Measurements from ENCODE around the gene KLK11. TPM values are rescaled to one million over a fixed set of nuclear protein-coding genes. Genes with fewer than 3 reads are reported as not detected.

The KLK11 gene, protein sequence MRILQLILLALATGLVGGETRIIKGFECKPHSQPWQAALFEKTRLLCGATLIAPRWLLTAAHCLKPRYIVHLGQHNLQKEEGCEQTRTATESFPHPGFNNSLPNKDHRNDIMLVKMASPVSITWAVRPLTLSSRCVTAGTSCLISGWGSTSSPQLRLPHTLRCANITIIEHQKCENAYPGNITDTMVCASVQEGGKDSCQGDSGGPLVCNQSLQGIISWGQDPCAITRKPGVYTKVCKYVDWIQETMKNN
- total RNA-seq (not detected), polyA plus RNA-seq (ENCODE audit: insufficient read depth in 1 of 8, insufficient read length in 8 of 8, low replicate concordance in 1 of 8) (1 to 10 TPM in 1 of 8 donors, under 1 TPM in 2, not detected in 5; 0.34 to 2.1 (median 0.45) TPM)
- long read RNA-seq, donor 1 = 0 reads
- long read RNA-seq, donor 2 = 0 reads
- long read RNA-seq, donor 3 = 0 reads
- long read RNA-seq, donor 4 = 0 reads
- long read RNA-seq, donor 5 = 0 reads
- long read RNA-seq, donor 6 = 0 reads
- long read RNA-seq, donor 7 = 0 reads
- long read RNA-seq, donor 8 = 0 reads
- long read RNA-seq, donor 9 = 0 reads
- long read RNA-seq, donor 10 = 0 reads
- long read RNA-seq, donor 11 = 0 reads

DNA sequence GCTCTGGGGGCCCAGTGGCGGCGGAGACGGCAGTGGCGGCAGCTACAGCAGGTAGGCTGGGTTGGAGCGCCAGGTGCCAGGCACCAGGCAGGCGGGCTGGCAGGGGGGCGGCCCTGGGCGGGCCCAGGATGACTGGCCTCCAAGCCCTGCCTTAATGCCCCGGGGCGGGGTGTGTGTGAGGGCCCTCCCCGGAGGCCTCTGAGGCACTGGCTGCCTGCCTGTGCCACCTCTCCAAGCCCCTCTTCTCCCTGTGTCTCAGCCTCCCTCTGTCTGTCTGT lies at the start of gene KLK11:
KLK11 (minus strand) TSS at position 63 of the 278 bp plus-strand sequence. CDS start 985 bp downstream, outside the sequence.
- no peaks in the 10 kb centered on the region for H3K4me1 ChIP-seq (ENCODE audit: control insufficient read depth, insufficient read depth, low read length)
- H3K27me3 ChIP-seq (ENCODE audit: control insufficient read depth, insufficient read depth, low read length) = peaks cover 24% of the 10 kb centered on the region
- no peak within 1 kb of the TSS for H3K27ac ChIP-seq (ENCODE audit: low read length)
- 81% methylated on average over 8 of the region's 11 CpGs for WGBS (ENCODE audit: insufficient coverage)
- H3K9me3 ChIP-seq (replicated peaks; ENCODE audit: control insufficient read depth, low read depth, low read length) = no peaks in the 10 kb centered on the region
- DNase-seq = no peak
- no peaks in the 10 kb centered on the region for H3K36me3 ChIP-seq (ENCODE audit: control insufficient read depth, insufficient read depth, low read length)
- no peak within 1 kb of the TSS for H3K4me3 ChIP-seq (ENCODE audit: low read length)

DNA sequence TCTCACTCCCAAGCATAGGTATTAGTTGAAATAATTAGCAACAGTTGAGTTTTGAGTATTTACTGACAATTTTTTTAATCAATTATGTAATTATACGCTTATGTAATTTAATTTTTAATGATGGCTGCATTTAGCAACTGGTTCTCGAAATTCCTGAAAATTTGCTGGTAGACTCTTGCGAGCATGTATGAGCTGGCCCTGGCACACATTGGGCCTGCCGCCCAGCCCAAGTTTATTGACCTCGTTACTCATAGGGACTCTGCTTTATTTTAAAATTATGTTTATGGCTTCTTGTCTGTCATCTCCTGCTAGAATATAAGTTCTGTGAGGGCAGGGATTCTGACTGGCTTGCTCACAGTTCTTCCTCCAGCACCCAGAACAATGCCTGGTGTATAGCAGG lies 49.6 kb upstream of the KLK11 start:
- Histone ChIP-seq H3K4me1 (ENCODE audit: control insufficient read depth, insufficient read depth, low read length) (no peaks in the 10 kb centered on the region), H3K9me3 (replicated peaks; ENCODE audit: control insufficient read depth, low read depth, low read length) (peaks cover 2% of the 10 kb centered on the region), H3K27ac (ENCODE audit: low read length) (no peak overlapping the region), H3K4me3 (ENCODE audit: low read length) (no peak overlapping the region), H3K27me3 (ENCODE audit: control insufficient read depth, insufficient read depth, low read length) (no peaks in the 10 kb centered on the region), H3K36me3 (ENCODE audit: control insufficient read depth, insufficient read depth, low read length) (no peaks in the 10 kb centered on the region)
- DNase-seq = no peak
- 89% methylated on average over 3 of the region's 5 CpGs for WGBS (ENCODE audit: insufficient coverage)

DNA sequence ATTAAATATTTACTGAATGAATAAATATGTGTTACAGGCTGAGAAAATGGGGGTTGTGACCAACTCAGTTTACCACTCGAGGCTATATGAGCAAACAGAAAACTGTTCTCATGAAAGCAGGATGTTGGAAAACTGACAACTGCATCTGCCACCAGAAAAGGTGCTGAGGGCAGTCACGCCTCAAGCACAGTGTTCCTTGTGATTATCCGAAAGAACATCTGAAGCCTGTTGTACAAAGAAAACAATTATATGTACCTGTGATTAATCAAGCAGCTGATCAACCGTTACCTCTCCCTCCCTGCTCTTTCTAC lies 44.6 kb upstream of the KLK11 start:
- no peak for DNase-seq
- no peaks in the 10 kb centered on the region for H3K36me3 ChIP-seq (ENCODE audit: control insufficient read depth, insufficient read depth, low read length)
- H3K27ac ChIP-seq (ENCODE audit: low read length) = no peak overlapping the region
- no peaks in the 10 kb centered on the region for H3K4me1 ChIP-seq (ENCODE audit: control insufficient read depth, insufficient read depth, low read length)
- H3K4me3 ChIP-seq (ENCODE audit: low read length) = no peak overlapping the region
- 38% methylated on average over 1 of the region's 4 CpGs for WGBS (ENCODE audit: insufficient coverage)
- peaks cover 2% of the 10 kb centered on the region for H3K9me3 ChIP-seq (replicated peaks; ENCODE audit: control insufficient read depth, low read depth, low read length)
- H3K27me3 ChIP-seq (ENCODE audit: control insufficient read depth, insufficient read depth, low read length) = peaks cover 3% of the 10 kb centered on the region

DNA sequence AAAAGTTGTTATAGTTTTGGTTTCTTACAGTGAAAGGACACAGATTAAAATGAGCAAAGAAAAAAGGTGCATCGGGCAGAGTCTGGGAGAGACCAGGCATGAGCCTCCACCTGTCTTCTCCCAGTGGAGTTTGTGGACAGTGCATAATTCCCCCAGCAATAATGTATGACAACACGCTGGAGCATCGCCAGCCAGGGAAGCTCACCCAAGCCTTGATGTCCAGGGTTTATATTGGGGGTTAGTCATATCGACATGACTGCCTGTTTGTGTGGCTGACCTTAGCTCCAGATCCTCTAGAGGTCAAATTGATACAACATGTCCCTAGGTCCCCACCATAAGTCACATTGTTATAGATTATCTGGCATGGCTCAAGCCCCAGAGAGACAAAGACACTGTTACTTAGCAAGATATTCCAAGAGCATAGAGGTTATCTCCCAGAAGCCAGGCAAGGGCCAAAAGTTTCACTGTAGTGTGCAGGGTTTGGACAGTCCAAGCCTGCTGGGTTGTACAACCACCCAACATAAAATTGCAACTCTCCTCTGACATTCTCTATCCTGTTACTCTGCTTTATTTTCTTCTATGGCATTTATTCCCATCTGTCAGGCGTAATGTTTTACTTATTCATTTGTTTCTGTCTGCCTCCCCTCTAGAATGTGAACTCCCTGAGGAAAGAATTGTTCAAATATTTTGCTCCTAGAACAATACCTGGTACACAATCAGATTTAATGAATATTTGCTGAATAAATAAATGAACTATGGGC lies 44.1 kb upstream of the KLK11 start:
- 71% methylated on average over 1 of the region's 5 CpGs for WGBS (ENCODE audit: insufficient coverage)
- Histone ChIP-seq H3K27me3 (ENCODE audit: control insufficient read depth, insufficient read depth, low read length) (peaks cover 7% of the 10 kb centered on the region), H3K27ac (ENCODE audit: low read length) (no peak overlapping the region), H3K4me3 (ENCODE audit: low read length) (no peak overlapping the region), H3K9me3 (replicated peaks; ENCODE audit: control insufficient read depth, low read depth, low read length) (peaks cover 2% of the 10 kb centered on the region), H3K36me3 (ENCODE audit: control insufficient read depth, insufficient read depth, low read length) (no peaks in the 10 kb centered on the region), H3K4me1 (ENCODE audit: control insufficient read depth, insufficient read depth, low read length) (no peaks in the 10 kb centered on the region)
- DNase-seq = no peak

DNA sequence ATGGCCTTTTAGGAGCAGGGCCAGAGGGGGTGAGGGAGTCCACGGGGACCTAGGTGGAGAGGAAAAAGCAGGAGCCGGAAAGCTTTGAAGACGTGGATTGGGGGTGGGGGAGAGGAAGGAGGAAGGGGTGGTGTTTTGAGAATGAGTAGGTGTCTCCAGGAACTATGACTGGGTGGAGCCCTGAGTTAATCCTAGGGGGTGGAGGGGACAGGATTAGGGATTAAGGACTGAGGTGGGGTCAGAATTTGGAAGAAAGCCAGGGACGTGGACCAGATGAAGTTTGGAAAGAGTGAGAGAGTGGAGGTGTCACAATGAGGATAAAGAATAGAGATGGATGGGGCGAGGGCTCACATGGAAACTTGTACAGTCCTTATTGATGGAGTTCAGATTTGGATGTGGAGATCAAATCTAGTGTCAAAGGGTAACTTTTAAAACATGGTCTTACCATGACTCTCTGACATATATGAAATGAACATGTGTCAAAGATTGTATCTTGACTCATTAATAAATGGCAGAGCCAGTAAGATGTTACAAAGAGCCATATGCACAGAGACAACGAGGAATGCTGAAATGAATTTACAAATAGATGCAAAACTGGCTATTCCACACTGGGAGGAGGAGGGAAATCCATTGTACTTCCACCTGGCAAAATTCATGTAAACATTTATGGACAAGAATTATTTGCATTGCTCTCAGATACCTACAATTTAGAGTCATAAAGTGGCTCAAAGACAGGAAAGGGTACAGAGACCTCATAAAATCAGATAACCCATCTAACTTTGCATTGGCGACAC lies 40.2 kb upstream of the KLK11 start:
- DNase-seq = no peak
- WGBS (ENCODE audit: insufficient coverage) = 48% methylated on average over 5 of the region's 7 CpGs
- Histone ChIP-seq H3K9me3 (replicated peaks; ENCODE audit: control insufficient read depth, low read depth, low read length) (no peaks in the 10 kb centered on the region), H3K4me1 (ENCODE audit: control insufficient read depth, insufficient read depth, low read length) (no peaks in the 10 kb centered on the region), H3K27ac (ENCODE audit: low read length) (no peak overlapping the region), H3K27me3 (ENCODE audit: control insufficient read depth, insufficient read depth, low read length) (peaks cover 21% of the 10 kb centered on the region), H3K36me3 (ENCODE audit: control insufficient read depth, insufficient read depth, low read length) (no peaks in the 10 kb centered on the region), H3K4me3 (ENCODE audit: low read length) (no peak overlapping the region)

DNA sequence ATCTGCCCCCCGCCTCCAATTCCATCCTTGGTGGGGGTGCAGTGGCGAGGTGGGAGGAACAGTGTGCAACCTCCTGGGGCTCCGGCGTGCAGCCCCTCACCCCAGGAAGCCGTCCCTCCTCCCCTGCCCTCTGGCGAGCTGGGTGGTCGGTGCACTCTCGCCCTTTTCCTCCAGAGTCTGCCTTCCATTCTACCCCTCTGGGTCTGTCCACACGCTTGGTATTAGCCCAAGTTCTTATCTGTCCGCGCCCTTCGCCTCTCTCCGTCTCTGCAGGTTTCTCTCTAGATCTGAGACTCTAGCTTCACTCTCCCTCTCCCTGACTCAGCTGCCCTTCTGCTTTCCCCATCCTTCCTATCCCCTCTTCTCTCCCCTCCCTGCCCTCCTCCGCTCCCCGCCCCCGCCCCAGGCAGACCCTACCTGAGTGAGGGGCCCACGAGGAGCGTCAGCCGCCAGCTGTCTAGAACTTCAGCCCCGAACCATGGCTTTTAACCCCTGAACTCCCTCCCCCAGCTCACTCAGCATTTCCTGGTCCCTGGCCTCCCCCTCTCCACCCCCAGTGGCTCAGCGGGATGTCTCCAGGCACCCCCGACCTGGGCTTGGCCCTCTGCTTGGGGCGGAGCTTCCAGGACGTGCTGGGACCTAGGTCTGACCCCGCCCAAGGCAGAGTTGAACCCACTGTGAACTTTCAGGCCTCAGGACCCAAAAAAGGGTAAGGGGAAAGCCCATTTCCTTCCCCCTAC lies 39.0 kb upstream of the KLK11 start:
- 3% methylated on average over 19 of the region's 25 CpGs for WGBS (ENCODE audit: insufficient coverage)
- DNase-seq = no peak
- Histone ChIP-seq H3K9me3 (replicated peaks; ENCODE audit: control insufficient read depth, low read depth, low read length) (no peaks in the 10 kb centered on the region), H3K27ac (ENCODE audit: low read length) (no peak overlapping the region), H3K4me1 (ENCODE audit: control insufficient read depth, insufficient read depth, low read length) (no peaks in the 10 kb centered on the region), H3K4me3 (ENCODE audit: low read length) (no peak overlapping the region), H3K27me3 (ENCODE audit: control insufficient read depth, insufficient read depth, low read length) (peaks cover 21% of the 10 kb centered on the region), H3K36me3 (ENCODE audit: control insufficient read depth, insufficient read depth, low read length) (no peaks in the 10 kb centered on the region)

DNA sequence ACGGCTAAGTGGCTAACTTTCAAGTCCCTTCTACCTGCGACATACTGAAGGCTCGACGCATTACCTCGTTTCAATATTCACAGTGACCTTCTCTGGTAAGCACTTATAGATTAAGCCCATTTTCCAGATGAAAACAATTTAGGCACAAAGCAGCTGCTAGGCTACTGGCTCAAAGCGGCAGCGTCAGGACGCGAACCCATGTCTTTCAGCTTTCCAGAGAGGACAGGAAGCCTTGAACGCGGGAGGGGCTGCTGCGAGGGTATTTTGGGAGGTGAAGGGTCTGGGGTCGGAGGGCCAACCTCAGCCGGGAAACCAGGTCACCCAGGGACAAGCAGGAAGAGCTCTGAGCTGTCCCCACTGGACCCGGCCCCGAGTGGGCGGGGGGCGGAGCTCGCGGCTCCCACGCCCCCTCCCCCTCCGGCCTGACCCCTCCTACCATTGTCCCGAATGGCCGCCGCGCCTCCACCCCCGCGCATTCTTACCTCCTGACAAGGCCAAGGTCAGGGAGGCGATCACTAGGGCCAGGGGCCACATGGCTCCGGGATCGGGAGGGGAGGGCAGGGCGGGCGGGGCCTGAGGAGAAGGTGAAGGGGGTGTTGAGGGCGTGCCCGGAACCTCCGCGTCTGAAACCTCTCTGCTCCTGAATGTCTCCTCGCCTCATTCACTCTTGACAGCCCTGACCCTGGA lies 38.3 kb upstream of the KLK11 start, which contains the start of gene KLK13:
KLK13 (minus strand) TSS at position 559 of the 687 bp plus-strand sequence; CDS start at position 534, 25 bp downstream.
- Histone ChIP-seq H3K36me3 (ENCODE audit: control insufficient read depth, insufficient read depth, low read length) (no peaks in the 10 kb centered on the region), H3K9me3 (replicated peaks; ENCODE audit: control insufficient read depth, low read depth, low read length) (no peaks in the 10 kb centered on the region), H3K4me1 (ENCODE audit: control insufficient read depth, insufficient read depth, low read length) (no peaks in the 10 kb centered on the region), H3K4me3 (ENCODE audit: low read length) (no peak within 1 kb of the TSS), H3K27me3 (ENCODE audit: control insufficient read depth, insufficient read depth, low read length) (peaks cover 21% of the 10 kb centered on the region), H3K27ac (ENCODE audit: low read length) (no peak within 1 kb of the TSS)
- 34% methylated on average over 12 of the region's 38 CpGs for WGBS (ENCODE audit: insufficient coverage)
- no peak for DNase-seq

DNA sequence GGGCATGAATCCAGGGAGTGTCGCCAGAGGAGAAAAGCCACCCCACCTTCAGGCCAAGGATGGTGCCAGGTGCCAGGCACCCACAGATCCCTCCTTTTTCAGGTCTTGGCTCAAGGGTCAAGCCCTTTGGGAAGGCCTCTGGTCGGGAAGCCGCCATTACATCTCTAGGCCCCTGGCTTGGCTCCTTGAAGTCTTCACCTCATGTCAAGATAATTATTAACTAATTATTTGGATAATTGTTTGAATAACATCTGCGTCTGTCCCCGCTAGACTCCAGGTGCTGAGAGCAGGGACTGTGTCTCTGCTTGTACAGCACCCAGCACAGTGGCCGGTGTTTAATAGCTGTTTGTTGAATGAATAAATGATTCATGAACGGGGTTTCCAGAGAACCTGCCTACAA lies 37.2 kb upstream of the KLK11 start:
- H3K27me3 ChIP-seq (ENCODE audit: control insufficient read depth, insufficient read depth, low read length) = peaks cover 21% of the 10 kb centered on the region

DNA sequence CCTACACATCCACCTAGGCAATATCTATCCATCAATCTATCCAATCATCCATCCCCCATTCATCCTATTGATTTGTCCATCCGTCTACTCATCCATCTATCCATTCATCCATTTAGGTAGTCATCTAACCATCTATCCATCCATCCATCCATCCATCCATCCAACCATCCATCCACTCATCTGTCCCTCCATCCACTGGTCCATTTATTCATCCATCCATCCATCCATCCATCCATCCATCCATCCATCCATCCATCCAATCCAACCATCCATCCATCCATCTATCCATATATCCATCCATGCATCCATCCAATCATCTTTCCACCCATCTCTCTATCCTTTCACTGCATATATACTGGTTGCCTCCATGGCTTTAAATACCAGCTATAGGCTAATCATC lies 34.6 kb upstream of the KLK11 start:
- Histone ChIP-seq H3K36me3 (ENCODE audit: control insufficient read depth, insufficient read depth, low read length) (no peaks in the 10 kb centered on the region), H3K4me3 (ENCODE audit: low read length) (no peak overlapping the region), H3K27me3 (ENCODE audit: control insufficient read depth, insufficient read depth, low read length) (peaks cover 18% of the 10 kb centered on the region), H3K4me1 (ENCODE audit: control insufficient read depth, insufficient read depth, low read length) (no peaks in the 10 kb centered on the region), H3K9me3 (replicated peaks; ENCODE audit: control insufficient read depth, low read depth, low read length) (no peaks in the 10 kb centered on the region), H3K27ac (ENCODE audit: low read length) (no peak overlapping the region)
- DNase-seq = no peak
- 37% methylated on average over 1 of the region's 1 CpG for WGBS (ENCODE audit: insufficient coverage)

More for the DNA sequence above, 37.2 kb upstream of the KLK11 start:
- Histone ChIP-seq H3K4me3 (ENCODE audit: low read length) (no peak overlapping the region), H3K36me3 (ENCODE audit: control insufficient read depth, insufficient read depth, low read length) (no peaks in the 10 kb centered on the region), H3K27ac (ENCODE audit: low read length) (no peak overlapping the region), H3K9me3 (replicated peaks; ENCODE audit: control insufficient read depth, low read depth, low read length) (no peaks in the 10 kb centered on the region), H3K4me1 (ENCODE audit: control insufficient read depth, insufficient read depth, low read length) (no peaks in the 10 kb centered on the region)
- no peak for DNase-seq
- WGBS (ENCODE audit: insufficient coverage) = 79% methylated on average over 2 of the region's 7 CpGs

All from muscle of leg (tissue), 16 donors.